SU-DHL-6 (cell line): ENCODE measurements around the gene NOM1.

ENCODE experiments used
- CTCF ChIP-seq: fragments of 200-600 bp; sonication (generic); IDR thresholded peaks from one replicate; pipeline ENCODE4 v1.5.1; 2017; ENCODE audit warnings: antibody characterized with exemption, mild to moderate bottlenecking, low read length, moderate library complexity; ENCODE audit not compliant: insufficient read depth, poor library complexity, severe bottlenecking
- EZH2phosphoT487 ChIP-seq: fragments of 200-600 bp; sonication (generic), shearing (Covaris generic); conservative IDR thresholded peaks from 2 replicates; pipeline ENCODE4 v1.6.1; 2018; ENCODE audit warnings: mild to moderate bottlenecking, antibody characterized with exemption, low read length, moderate library complexity, mixed read lengths

- TF ChIP-seq CTCF (peak; percentile 27), EZH2phosphoT487 (no peak)
Measured at GRCh38 chr7:156949541-156950380, at the start of gene NOM1.
